GM18505 (cell line): Measurements from ENCODE around the gene NLRC5.

Experiments used
- ATAC-seq: cut with Tn5 transposase; IDR thresholded peaks from one replicate; pipeline ENCODE4 v1.9.1; 2021; ENCODE audit not compliant: unreplicated experiment
- POLR2A ChIP-seq: IDR thresholded peaks from 4 replicates; pipeline ENCODE4 v1.6.1; 2011; ENCODE audit warnings: borderline replicate concordance; ENCODE audit not compliant: insufficient read depth, insufficient read length; ENCODE audit errors: extremely low read depth

The NLRC5 gene

GRCh38 chr16:56948234-56948633 lies 41.1 kb upstream of the NLRC5 start:
- no peak for ATAC-seq

GRCh38 chr16:56950051-56950450 lies 39.3 kb upstream of the NLRC5 start:
- TF ChIP-seq POLR2A = no peak
- ATAC-seq = no peak

More at GRCh38 chr16:56948234-56948633, 41.1 kb upstream of the NLRC5 start:
- TF ChIP-seq POLR2A = no peak

DNA sequence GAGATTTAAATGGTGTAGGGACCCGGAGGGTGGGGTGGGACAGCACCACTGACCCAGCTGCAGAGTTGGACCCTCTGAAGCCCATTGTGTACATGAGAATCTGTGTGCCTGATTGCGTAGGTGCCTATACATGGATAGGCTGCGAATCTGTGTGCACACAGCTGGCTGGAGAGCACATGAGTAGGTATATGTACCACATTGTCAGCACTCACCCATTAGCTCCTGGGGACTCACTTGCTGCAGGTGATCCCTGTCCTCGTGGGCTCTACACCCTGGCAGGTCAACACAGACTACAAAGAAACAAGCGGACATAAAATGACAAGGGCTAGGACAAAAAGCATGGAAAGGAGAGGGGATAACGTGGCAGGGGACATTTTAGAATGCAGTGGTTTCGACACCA lies 38.9 kb upstream of the NLRC5 start:
- no peak for ATAC-seq
- no peak for TF ChIP-seq POLR2A

GRCh38 chr16:56950881-56951771 lies 38.2 kb upstream of the NLRC5 start:
- ATAC-seq = peak; percentile 55
- TF ChIP-seq POLR2A = no peak

- ATAC-seq = no peak
- no peak for TF ChIP-seq POLR2A
Measured at GRCh38 chr16:56953006-56953405, 36.4 kb upstream of the NLRC5 start.

DNA sequence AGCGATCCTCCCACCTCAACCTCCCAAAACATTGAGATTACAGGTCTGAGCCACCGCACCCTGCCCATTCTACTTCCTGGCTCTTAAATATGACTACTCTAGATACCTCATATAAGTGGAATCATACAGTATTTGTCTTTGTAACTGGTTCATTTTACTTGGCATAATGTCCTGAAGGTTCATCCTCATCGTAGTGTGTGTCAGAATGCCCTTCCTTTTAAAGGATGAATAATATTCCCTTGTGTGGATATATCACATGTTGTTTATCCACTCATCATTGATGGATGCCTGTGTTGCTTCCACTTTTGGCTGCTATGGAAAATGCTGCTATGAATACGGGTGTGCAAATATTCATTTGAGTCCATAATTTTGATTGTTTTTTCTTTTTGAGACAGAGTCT lies 33.3 kb upstream of the NLRC5 start:
- no peak for ATAC-seq
- no peak for TF ChIP-seq POLR2A

DNA sequence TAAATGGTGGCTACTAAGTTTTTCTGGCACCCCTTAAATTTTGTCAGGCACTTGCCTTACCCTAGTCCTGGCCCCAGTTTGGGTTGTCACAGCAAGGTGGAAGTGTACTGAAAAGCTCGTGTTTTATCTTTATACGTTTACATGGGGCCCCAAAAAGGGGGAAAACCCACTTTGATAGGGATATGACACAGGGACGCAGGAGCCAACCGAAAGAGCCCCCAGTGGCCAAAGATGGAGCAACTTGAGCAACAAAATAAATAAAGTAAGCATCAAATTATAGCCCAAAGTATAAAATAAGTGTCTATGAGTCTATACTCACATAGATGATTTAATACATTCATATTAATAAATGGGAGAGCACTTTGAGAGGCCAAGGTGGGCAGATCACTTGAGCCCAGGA lies 32.6 kb upstream of the NLRC5 start:
- no peak for ATAC-seq
- no peak for TF ChIP-seq POLR2A

GRCh38 chr16:56960681-56961281 lies 28.6 kb upstream of the NLRC5 start:
- no peak for TF ChIP-seq POLR2A
- no peak for ATAC-seq

GRCh38 chr16:56961386-56961785 lies 28.0 kb upstream of the NLRC5 start:
- no peak for ATAC-seq
- TF ChIP-seq POLR2A = no peak

DNA sequence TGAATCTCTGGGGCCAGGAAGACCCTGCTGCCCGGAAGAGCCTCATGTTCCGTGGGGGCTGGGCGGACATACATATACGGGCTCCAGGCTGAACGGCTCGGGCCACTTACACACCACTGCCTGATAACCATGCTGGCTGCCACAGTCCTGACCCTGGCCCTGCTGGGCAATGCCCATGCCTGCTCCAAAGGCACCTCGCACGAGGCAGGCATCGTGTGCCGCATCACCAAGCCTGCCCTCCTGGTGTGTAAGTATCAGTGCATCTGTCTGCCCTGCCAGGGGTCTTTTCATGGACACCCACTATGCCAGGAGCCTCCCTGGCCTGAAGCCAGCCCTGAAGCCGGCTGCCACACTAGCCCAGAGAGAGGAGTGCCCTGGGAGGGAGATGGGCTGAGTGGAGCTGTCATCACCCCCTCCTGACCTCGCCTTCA lies 27.5 kb upstream of the NLRC5 start, which contains the start of gene CETP:
Gene CETP (plus strand): TSS at position 100 of the 431 bp plus-strand sequence. CDS start 30 bp downstream, at position 130.
- no peak for ATAC-seq
- no peak for TF ChIP-seq POLR2A

- ATAC-seq = peak; percentile 69
- no peak for TF ChIP-seq POLR2A
Measured at GRCh38 chr16:56964243-56965148, 24.9 kb upstream of the NLRC5 start.

GRCh38 chr16:56965149-56966092 lies 23.9 kb upstream of the NLRC5 start:
- no peak for ATAC-seq
- no peak for TF ChIP-seq POLR2A
